ENCODE results near the gene MYL10.

MYL10 gene

GRCh38 chr7:101629171-101629570 lies at the start of gene MYL10:
MYL10 (minus strand) TSS chr7:101629296; CDS start chr7:101629118, 178 bp downstream.
- no peak within 1 kb of the TSS for H3K27ac Mint-ChIP-seq
- no peak within 1 kb of the TSS for H3K4me3 Mint-ChIP-seq
- peaks cover 43% of the 10 kb centered on the region for H3K27me3 Mint-ChIP-seq
- peaks cover 14% of the 10 kb centered on the region for H3K4me1 Mint-ChIP-seq (ENCODE audit: low read depth)
- no peaks in the 10 kb centered on the region for H3K36me3 Mint-ChIP-seq (ENCODE audit: low read depth)
- intact Hi-C loops (cut with micrococcal nuclease), result no loop called here
- peaks cover 6% of the 10 kb centered on the region for H3K9me3 Mint-ChIP-seq

DNA sequence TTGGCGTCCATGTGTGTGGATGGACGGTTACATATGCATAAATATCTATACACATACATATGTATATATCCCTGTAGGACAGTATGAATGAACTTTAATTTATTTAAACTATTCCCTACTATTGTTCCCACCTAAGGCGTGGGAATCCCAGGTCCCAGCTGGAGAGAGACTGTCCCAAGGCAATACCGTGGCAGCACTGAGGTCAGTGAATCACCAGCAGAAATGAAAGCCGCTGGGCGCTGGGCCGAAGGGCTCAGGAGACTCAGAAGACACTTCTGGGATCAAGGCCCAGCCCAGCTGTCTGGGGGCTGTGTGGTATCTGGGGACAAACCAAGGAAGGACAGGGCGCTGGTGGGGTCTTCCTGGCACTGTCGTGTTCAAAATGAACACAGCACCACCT lies 49.6 kb upstream of the MYL10 start:
- Mint-ChIP-seq H3K27ac (no peak overlapping the region), H3K9me3 (peaks cover under 1% of the 10 kb centered on the region), H3K36me3 (ENCODE audit: low read depth) (no peaks in the 10 kb centered on the region), H3K27me3 (peaks cover 5% of the 10 kb centered on the region), H3K4me1 (ENCODE audit: low read depth) (peaks cover 15% of the 10 kb centered on the region), H3K4me3 (no peak overlapping the region)
- intact Hi-C loops (cut with micrococcal nuclease), result no loop called here

DNA sequence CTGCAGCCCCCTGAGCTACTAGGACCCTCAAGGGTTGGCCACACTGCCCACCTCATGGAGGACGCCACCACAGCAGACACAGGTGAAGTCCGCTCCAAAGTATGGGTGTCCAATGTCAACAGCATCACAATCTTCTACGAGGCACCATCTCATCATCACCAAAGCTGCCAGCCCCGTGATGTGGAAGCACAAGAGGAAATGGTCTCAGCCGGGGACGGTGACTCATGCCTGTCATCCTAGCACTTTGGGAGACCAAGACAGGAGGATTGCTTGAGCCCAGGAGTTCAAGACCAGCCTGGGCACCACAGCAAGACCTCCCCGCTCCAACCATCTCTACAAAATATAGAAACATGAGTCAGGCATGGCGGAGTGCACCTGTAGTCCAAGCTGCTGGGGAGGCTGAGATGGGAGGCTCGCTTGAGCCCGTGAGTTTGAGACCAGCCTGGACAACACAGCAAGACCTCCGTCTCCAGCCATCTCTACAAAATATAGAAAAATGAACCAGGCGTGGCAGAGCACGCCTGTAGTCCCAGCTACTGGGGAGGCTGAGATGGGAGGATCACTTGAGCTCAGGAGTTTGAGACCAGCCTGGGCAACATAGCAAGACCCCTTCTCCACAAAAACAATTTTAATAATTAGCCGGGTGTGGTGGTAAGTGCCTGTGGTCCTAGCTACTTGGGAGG lies 48.8 kb upstream of the MYL10 start:
- Mint-ChIP-seq H3K27me3 (peaks cover 5% of the 10 kb centered on the region), H3K27ac (peak overlapping the region; percentile 19), H3K9me3 (peaks cover 8% of the 10 kb centered on the region), H3K36me3 (ENCODE audit: low read depth) (no peaks in the 10 kb centered on the region), H3K4me3 (no peak overlapping the region), H3K4me1 (ENCODE audit: low read depth) (peaks cover 15% of the 10 kb centered on the region)
- intact Hi-C loops (cut with micrococcal nuclease), result no loop called here

GRCh38 chr7:101677391-101677790 lies 48.3 kb upstream of the MYL10 start:
- peak overlapping the region; percentile 19 for H3K27ac Mint-ChIP-seq
- intact Hi-C loops (cut with micrococcal nuclease), result no loop called here
- peaks cover 5% of the 10 kb centered on the region for H3K27me3 Mint-ChIP-seq
- H3K9me3 Mint-ChIP-seq, result peaks cover 8% of the 10 kb centered on the region
- no peaks in the 10 kb centered on the region for H3K36me3 Mint-ChIP-seq (ENCODE audit: low read depth)
- peaks cover 15% of the 10 kb centered on the region for H3K4me1 Mint-ChIP-seq (ENCODE audit: low read depth)
- no peak overlapping the region for H3K4me3 Mint-ChIP-seq

DNA sequence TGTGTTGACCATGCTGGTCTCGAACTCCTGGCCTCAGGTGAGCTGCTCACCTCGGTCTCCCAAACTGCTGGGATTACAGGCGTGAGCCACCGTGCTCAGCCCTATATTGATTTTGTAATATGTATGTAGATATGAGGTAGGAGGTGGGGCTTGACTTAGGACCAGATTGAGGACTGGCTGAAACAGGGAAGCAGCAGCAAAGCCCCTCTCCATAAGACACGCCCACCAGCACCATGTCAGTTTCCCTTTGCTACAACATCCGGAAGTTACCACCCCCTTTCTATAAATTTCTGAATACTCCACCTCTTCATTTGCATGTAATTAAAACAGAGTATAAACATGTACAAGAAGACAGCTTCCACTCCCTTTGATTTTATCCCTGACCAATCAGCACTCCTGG lies 47.9 kb upstream of the MYL10 start:
- intact Hi-C loops (cut with micrococcal nuclease), result no loop called here
- Mint-ChIP-seq H3K27ac (no peak overlapping the region), H3K4me3 (no peak overlapping the region), H3K27me3 (peaks cover 5% of the 10 kb centered on the region), H3K36me3 (ENCODE audit: low read depth) (no peaks in the 10 kb centered on the region), H3K4me1 (ENCODE audit: low read depth) (peaks cover 15% of the 10 kb centered on the region), H3K9me3 (peaks cover 8% of the 10 kb centered on the region)

GRCh38 chr7:101676062-101676598 lies 47.0 kb upstream of the MYL10 start:
- Mint-ChIP-seq H3K36me3 (ENCODE audit: low read depth) (no peaks in the 10 kb centered on the region), H3K27ac (no peak overlapping the region), H3K9me3 (peaks cover 8% of the 10 kb centered on the region), H3K27me3 (peaks cover 5% of the 10 kb centered on the region), H3K4me1 (ENCODE audit: low read depth) (peaks cover 15% of the 10 kb centered on the region), H3K4me3 (no peak overlapping the region)
- intact Hi-C loops (cut with micrococcal nuclease), result no loop called here

DNA sequence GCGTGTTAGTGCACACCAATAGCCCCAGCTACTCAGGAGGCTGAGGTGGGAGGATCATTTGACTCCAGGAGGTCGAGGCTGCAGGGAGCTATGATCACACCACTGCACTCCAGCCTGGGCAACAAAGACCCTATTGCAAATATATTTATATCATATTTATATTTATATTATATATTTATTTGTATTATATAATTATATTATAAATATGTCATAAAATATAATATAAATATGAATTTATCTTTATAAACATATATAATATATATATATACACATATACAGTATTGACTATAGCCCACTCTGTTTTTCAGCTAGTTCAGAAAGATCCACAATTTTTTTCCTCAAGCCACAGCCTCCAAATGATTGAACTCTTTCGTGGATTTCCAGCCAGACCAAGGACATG lies 45.3 kb upstream of the MYL10 start:
- Mint-ChIP-seq H3K9me3 (peaks cover 8% of the 10 kb centered on the region), H3K4me3 (no peak overlapping the region), H3K36me3 (ENCODE audit: low read depth) (no peaks in the 10 kb centered on the region), H3K27ac (no peak overlapping the region), H3K27me3 (peaks cover 5% of the 10 kb centered on the region), H3K4me1 (ENCODE audit: low read depth) (peaks cover 15% of the 10 kb centered on the region)
- intact Hi-C loops (cut with micrococcal nuclease), result no loop called here

GRCh38 chr7:101673951-101674350 lies 44.9 kb upstream of the MYL10 start:
- no peak overlapping the region for H3K4me3 Mint-ChIP-seq
- peaks cover 5% of the 10 kb centered on the region for H3K27me3 Mint-ChIP-seq
- intact Hi-C loops (cut with micrococcal nuclease), result no loop called here
- H3K36me3 Mint-ChIP-seq (ENCODE audit: low read depth), result no peaks in the 10 kb centered on the region
- peaks cover 15% of the 10 kb centered on the region for H3K4me1 Mint-ChIP-seq (ENCODE audit: low read depth)
- H3K9me3 Mint-ChIP-seq, result peaks cover 8% of the 10 kb centered on the region
- no peak overlapping the region for H3K27ac Mint-ChIP-seq

- H3K27ac Mint-ChIP-seq, result no peak overlapping the region
- peaks cover 8% of the 10 kb centered on the region for H3K9me3 Mint-ChIP-seq
- no peaks in the 10 kb centered on the region for H3K36me3 Mint-ChIP-seq (ENCODE audit: low read depth)
- intact Hi-C loops (cut with micrococcal nuclease), result no loop called here
- peaks cover 10% of the 10 kb centered on the region for H3K27me3 Mint-ChIP-seq
- no peak overlapping the region for H3K4me3 Mint-ChIP-seq
- peaks cover 20% of the 10 kb centered on the region for H3K4me1 Mint-ChIP-seq (ENCODE audit: low read depth)
These were observed 44.2 kb upstream of the MYL10 start for GRCh38 chr7:101673315-101673714.

- intact Hi-C loops (cut with micrococcal nuclease), result no loop called here
- peaks cover 14% of the 10 kb centered on the region for H3K4me1 Mint-ChIP-seq (ENCODE audit: low read depth)
- peaks cover 8% of the 10 kb centered on the region for H3K9me3 Mint-ChIP-seq
- H3K4me3 Mint-ChIP-seq, result no peak overlapping the region
- peaks cover 6% of the 10 kb centered on the region for H3K27me3 Mint-ChIP-seq
- H3K36me3 Mint-ChIP-seq (ENCODE audit: low read depth), result no peaks in the 10 kb centered on the region
- no peak overlapping the region for H3K27ac Mint-ChIP-seq
These were observed 42.6 kb upstream of the MYL10 start for GRCh38 chr7:101671371-101672356.

DNA sequence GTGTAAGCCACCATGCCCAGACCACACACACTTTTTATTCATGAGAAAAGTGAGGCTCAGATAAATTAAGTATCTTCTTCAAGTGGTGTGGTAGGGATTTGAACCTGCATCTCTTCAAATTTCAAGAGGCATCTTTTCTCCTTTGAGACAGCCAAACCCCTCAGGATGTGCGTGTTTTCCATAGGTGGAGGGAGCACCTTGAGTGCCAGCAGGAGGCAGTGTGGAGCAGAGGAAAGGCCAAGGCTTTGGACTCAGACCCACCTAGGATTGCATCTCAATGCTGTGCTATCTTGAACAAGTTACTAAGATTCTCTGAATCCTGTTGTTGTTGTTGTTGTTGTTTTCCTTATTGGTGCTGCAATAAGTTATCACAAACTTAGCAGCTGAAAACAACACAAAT lies 40.2 kb upstream of the MYL10 start:
- no peak overlapping the region for H3K4me3 Mint-ChIP-seq
- intact Hi-C loops (cut with micrococcal nuclease), result no loop called here
- peaks cover 14% of the 10 kb centered on the region for H3K4me1 Mint-ChIP-seq (ENCODE audit: low read depth)
- H3K36me3 Mint-ChIP-seq (ENCODE audit: low read depth), result no peaks in the 10 kb centered on the region
- peaks cover 14% of the 10 kb centered on the region for H3K27me3 Mint-ChIP-seq
- peaks cover 8% of the 10 kb centered on the region for H3K9me3 Mint-ChIP-seq
- H3K27ac Mint-ChIP-seq, result no peak overlapping the region

DNA sequence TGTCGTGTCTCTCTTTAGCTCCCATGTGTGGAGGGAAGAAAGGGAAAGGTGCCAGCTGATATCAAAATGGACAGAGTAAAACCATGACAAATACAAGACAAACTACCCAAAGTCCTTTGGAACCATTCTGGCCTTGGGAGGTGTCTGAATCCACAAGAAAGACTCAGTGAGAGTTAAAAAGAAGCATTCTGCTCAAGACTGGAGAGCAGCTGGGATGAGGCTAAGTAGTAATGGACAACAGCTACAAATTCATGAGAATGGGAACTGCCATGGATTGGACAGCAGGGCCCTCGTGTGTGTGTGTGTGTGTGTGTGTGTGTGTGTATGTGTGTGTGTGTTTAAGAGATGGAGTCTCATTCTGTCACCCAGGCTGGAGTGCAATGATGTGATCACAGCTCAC lies 39.6 kb upstream of the MYL10 start:
- no peak overlapping the region for H3K27ac Mint-ChIP-seq
- intact Hi-C loops (cut with micrococcal nuclease), result no loop called here

GRCh38 chr7:101667920-101668319 lies 38.8 kb upstream of the MYL10 start:
- no peak overlapping the region for H3K4me3 Mint-ChIP-seq
- H3K27me3 Mint-ChIP-seq, result peaks cover 16% of the 10 kb centered on the region
- peaks cover 10% of the 10 kb centered on the region for H3K9me3 Mint-ChIP-seq
- peaks cover 14% of the 10 kb centered on the region for H3K4me1 Mint-ChIP-seq (ENCODE audit: low read depth)
- H3K27ac Mint-ChIP-seq, result no peak overlapping the region
- H3K36me3 Mint-ChIP-seq (ENCODE audit: low read depth), result no peaks in the 10 kb centered on the region
- intact Hi-C loops (cut with micrococcal nuclease), result no loop called here

More for the DNA sequence above, 39.6 kb upstream of the MYL10 start:
- peaks cover 14% of the 10 kb centered on the region for H3K27me3 Mint-ChIP-seq
- H3K9me3 Mint-ChIP-seq, result peaks cover 10% of the 10 kb centered on the region
- no peaks in the 10 kb centered on the region for H3K36me3 Mint-ChIP-seq (ENCODE audit: low read depth)
- peaks cover 14% of the 10 kb centered on the region for H3K4me1 Mint-ChIP-seq (ENCODE audit: low read depth)
- H3K4me3 Mint-ChIP-seq, result no peak overlapping the region

DNA sequence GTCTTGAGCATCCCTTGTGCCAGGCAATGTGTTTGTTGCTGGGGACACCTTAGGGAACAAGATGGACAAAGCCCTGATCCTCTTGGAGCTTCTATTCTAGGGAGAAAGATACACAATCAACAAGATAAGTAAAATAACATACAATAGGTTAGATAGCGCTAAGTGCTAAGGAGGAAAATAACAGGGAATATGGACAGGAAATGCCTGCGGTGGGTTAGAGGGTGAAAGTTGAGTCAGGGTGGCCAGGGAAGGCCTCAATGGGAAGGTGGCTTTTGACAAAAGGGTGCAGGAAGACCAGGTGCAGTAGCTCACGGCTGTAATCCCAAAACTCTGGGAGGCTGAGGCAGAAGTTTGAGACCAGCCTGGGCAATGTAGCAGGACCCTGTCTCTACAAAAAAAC lies 38.3 kb upstream of the MYL10 start:
- Mint-ChIP-seq H3K27ac (no peak overlapping the region), H3K27me3 (peaks cover 17% of the 10 kb centered on the region), H3K4me3 (no peak overlapping the region), H3K9me3 (peaks cover 13% of the 10 kb centered on the region), H3K4me1 (ENCODE audit: low read depth) (peaks cover 14% of the 10 kb centered on the region), H3K36me3 (ENCODE audit: low read depth) (no peaks in the 10 kb centered on the region)
- intact Hi-C loops (cut with micrococcal nuclease), result no loop called here

Measured in dendritic cell treated with granulocyte-macrophage colony-stimulating factor and Interleukin-4, amounts not matched to agents 40 ng/mL and 50 ng/mL, for 4 days (primary cell).